Measurements from ENCODE around the gene CNR2. TPM values are rescaled to one million over a fixed set of nuclear protein-coding genes. Genes with fewer than 3 reads are reported as not detected.
A peak's percentile ranks its signal among the peaks of the same experiment; 100 is the strongest.
"Not testable (repeated sequence)": the region's sequence is repeated elsewhere in the genome, so short reads cannot be mapped to it uniquely, and the experiment has no call there.

Gene CNR2
- total RNA-seq, 1 donor from 2014 or later, result not detected

- not testable (repeated sequence) for DNase-seq
Observed at GRCh38 chr1:23834156-23834555, 79.0 kb downstream of the CNR2 start.

- no peak for DNase-seq
Observed at GRCh38 chr1:23827717-23828116, 85.4 kb downstream of the CNR2 start.

GRCh38 chr1:23826590-23826989 is 86.6 kb downstream of the CNR2 start:
- not testable (repeated sequence) for DNase-seq

- DNase-seq, result no peak
Observed at GRCh38 chr1:23825762-23826522, 87.2 kb downstream of the CNR2 start.

- peak; percentile 97 for DNase-seq
Observed at GRCh38 chr1:23825076-23825761, 87.9 kb downstream of the CNR2 start, which contains the start of gene HMGCL. Gene HMGCL (minus strand): TSS chr1:23825429. CDS start chr1:23825415, 14 bp downstream.

- no peak for DNase-seq
Observed at GRCh38 chr1:23824711-23825075, 88.5 kb downstream of the CNR2 start.

GRCh38 chr1:23823767-23824166 is 89.4 kb downstream of the CNR2 start:
- no peak for DNase-seq

Small RNAs within 50 kb of the gene (small RNA-seq; reads per million reads assigned to genes)
- gene MIR378F (ENCODE audit: low replicate concordance), result not detected

Other genes starting within 250 kb of the CNR2 start
- gene RPL11, start 221.6 kb downstream of the CNR2 start, total RNA-seq, result 1,184 TPM
- gene ELOA, start 169.9 kb downstream of the CNR2 start, total RNA-seq, result 21.4 TPM
- gene PITHD1, start 134.9 kb downstream of the CNR2 start, total RNA-seq, result 43.8 TPM
- gene LYPLA2, start 122.2 kb downstream of the CNR2 start, total RNA-seq, result 17.1 TPM
- 30.6 TPM for gene GALE, start 112.6 kb downstream of the CNR2 start, total RNA-seq
- 40.6 TPM for gene HMGCL, start 87.9 kb downstream of the CNR2 start, total RNA-seq
- gene FUCA1, start 45.1 kb downstream of the CNR2 start, total RNA-seq, result 21.4 TPM
- gene PNRC2, start 46.5 kb upstream of the CNR2 start, total RNA-seq, result 155 TPM
- 127 TPM for gene SRSF10, start 67.0 kb upstream of the CNR2 start, total RNA-seq
- gene MYOM3, start 198.8 kb upstream of the CNR2 start, total RNA-seq, result 440 TPM
- 1.2 TPM for gene IL22RA1, start 229.8 kb upstream of the CNR2 start, total RNA-seq